NT2/D1 (cell line): ENCODE data around the gene TENT5A.

Source experiments
- SUZ12 ChIP-seq: IDR thresholded peaks from 2 replicates; pipeline ENCODE4 v1.6.1; 2011; ENCODE audit not compliant: insufficient read length, insufficient read depth; ENCODE audit errors: extremely low read depth
- YY1 ChIP-seq: IDR thresholded peaks from 2 replicates; pipeline ENCODE4 v1.6.1; 2011; ENCODE audit not compliant: insufficient read length, insufficient read depth
- ZNF274 ChIP-seq: IDR thresholded peaks from 2 replicates; pipeline ENCODE4 v1.6.1; 2011; ENCODE audit warnings: mild to moderate bottlenecking, low read depth, low read length

DNA sequence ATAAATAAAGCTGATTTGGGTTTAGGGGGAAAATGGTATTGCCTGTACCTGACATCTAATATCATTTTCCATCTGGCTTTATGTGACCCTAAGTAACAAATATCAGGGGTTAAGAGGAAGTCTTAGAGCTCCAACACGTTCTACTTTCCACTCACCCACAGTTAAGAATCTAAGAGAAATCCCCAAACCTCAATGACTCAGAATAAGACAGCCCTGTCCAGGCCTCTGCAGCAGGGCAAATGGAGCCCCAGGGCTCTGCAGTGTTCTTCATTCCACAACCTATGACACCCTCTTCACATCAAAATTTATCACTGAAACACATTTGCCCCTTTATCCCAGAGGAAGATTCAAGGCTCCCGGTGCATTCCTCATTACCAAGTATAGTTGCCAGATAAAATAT lies 20.3 kb upstream of the TENT5A start:
- TF ChIP-seq YY1 (no peak), SUZ12 (no peak), ZNF274 (no peak)
